Measurements from ENCODE around the gene TUBGCP3.
A peak's percentile ranks its signal among the peaks of the same experiment; 100 is the strongest.

The TUBGCP3 gene

GRCh38 chr13:112575675-112576074 is 12.3 kb downstream of the TUBGCP3 start:
- Histone ChIP-seq H3K27me3 (ENCODE audit: insufficient read depth, low read depth) (no peaks in the 10 kb centered on the region), H3K4me3 (IDR thresholded peaks at IDR 0.05; ENCODE audit: insufficient read depth, low read depth, low read length) (no peak overlapping the region), H4K20me1 (ENCODE audit: insufficient read depth) (0 out of 2 replicates have a peak, but pooled peaks cover 14% of the 10 kb centered on the region), H3K9ac (peak overlapping the region; percentile 35; the same call in 1 of the 2 replicates), H3K4me2 (peak overlapping the region; percentile 78), H3K4me1 (ENCODE audit: low read depth, poor library complexity, severe bottlenecking) (peaks cover 46% of the 10 kb centered on the region), H2AFZ (ENCODE audit: low read depth) (no peak overlapping the region), H3K79me2 (ENCODE audit: insufficient read depth, low read depth) (peaks cover 93% of the 10 kb centered on the region), H3K36me3 (ENCODE audit: insufficient read depth) (no peaks in the 10 kb centered on the region), H3K27ac (peak overlapping the region; percentile 64; the same call in 1 of the 2 replicates)
- TF ChIP-seq CTCF (conservative IDR thresholded peaks at IDR 0.05; ENCODE audit: low read depth, low read length), result no peak

- Histone ChIP-seq H3K4me2 (peak overlapping the region; percentile 78), H3K9ac (peak overlapping the region; percentile 35; the same call in 1 of the 2 replicates)
These were observed 12.9 kb downstream of the TUBGCP3 start for GRCh38 chr13:112574834-112575613.

GRCh38 chr13:112574416-112574815 is 13.5 kb downstream of the TUBGCP3 start:
- Histone ChIP-seq H4K20me1 (ENCODE audit: insufficient read depth) (0 out of 2 replicates have a peak, but pooled peaks cover 14% of the 10 kb centered on the region), H3K27ac (peak overlapping the region; percentile 64; the same call in 1 of the 2 replicates)

More at GRCh38 chr13:112574834-112575613, 12.9 kb downstream of the TUBGCP3 start:
- Histone ChIP-seq H3K36me3 (ENCODE audit: insufficient read depth) (no peaks in the 10 kb centered on the region), H3K4me3 (IDR thresholded peaks at IDR 0.05; ENCODE audit: insufficient read depth, low read depth, low read length) (no peak overlapping the region), H2AFZ (ENCODE audit: low read depth) (no peak overlapping the region), H3K79me2 (ENCODE audit: insufficient read depth, low read depth) (peaks cover 93% of the 10 kb centered on the region), H3K4me1 (ENCODE audit: low read depth, poor library complexity, severe bottlenecking) (peaks cover 46% of the 10 kb centered on the region), H4K20me1 (ENCODE audit: insufficient read depth) (0 out of 2 replicates have a peak, but pooled peaks cover 14% of the 10 kb centered on the region), H3K27ac (peak overlapping the region; percentile 64; the same call in 1 of the 2 replicates), H3K27me3 (ENCODE audit: insufficient read depth, low read depth) (no peaks in the 10 kb centered on the region)
- no peak for TF ChIP-seq CTCF (conservative IDR thresholded peaks at IDR 0.05; ENCODE audit: low read depth, low read length)

GRCh38 chr13:112573710-112574109 is 14.2 kb downstream of the TUBGCP3 start:
- TF ChIP-seq CTCF (conservative IDR thresholded peaks at IDR 0.05; ENCODE audit: low read depth, low read length), result no peak
- Histone ChIP-seq H3K36me3 (ENCODE audit: insufficient read depth) (no peaks in the 10 kb centered on the region), H3K4me3 (IDR thresholded peaks at IDR 0.05; ENCODE audit: insufficient read depth, low read depth, low read length) (no peak overlapping the region), H3K27me3 (ENCODE audit: insufficient read depth, low read depth) (no peaks in the 10 kb centered on the region), H3K79me2 (ENCODE audit: insufficient read depth, low read depth) (peaks cover 91% of the 10 kb centered on the region), H4K20me1 (ENCODE audit: insufficient read depth) (0 out of 2 replicates have a peak, but pooled peaks cover 14% of the 10 kb centered on the region), H2AFZ (ENCODE audit: low read depth) (no peak overlapping the region), H3K27ac (no peak overlapping the region), H3K4me1 (ENCODE audit: low read depth, poor library complexity, severe bottlenecking) (peaks cover 46% of the 10 kb centered on the region), H3K4me2 (no peak overlapping the region; the same call in 1 of the 2 replicates), H3K9ac (no peak overlapping the region)

More at GRCh38 chr13:112574416-112574815, 13.5 kb downstream of the TUBGCP3 start:
- no peak for TF ChIP-seq CTCF (conservative IDR thresholded peaks at IDR 0.05; ENCODE audit: low read depth, low read length)
- Histone ChIP-seq H3K4me3 (IDR thresholded peaks at IDR 0.05; ENCODE audit: insufficient read depth, low read depth, low read length) (no peak overlapping the region), H3K4me2 (peak overlapping the region; percentile 78), H3K36me3 (ENCODE audit: insufficient read depth) (no peaks in the 10 kb centered on the region), H3K4me1 (ENCODE audit: low read depth, poor library complexity, severe bottlenecking) (peaks cover 46% of the 10 kb centered on the region), H2AFZ (ENCODE audit: low read depth) (no peak overlapping the region), H3K79me2 (ENCODE audit: insufficient read depth, low read depth) (peaks cover 92% of the 10 kb centered on the region), H3K27me3 (ENCODE audit: insufficient read depth, low read depth) (no peaks in the 10 kb centered on the region), H3K9ac (peak overlapping the region; percentile 35; the same call in 1 of the 2 replicates)
